NOMO-1 treated with dmso at 0.1 percent for 144 hours (cell line): Measurements from ENCODE around the gene PCDHB13.

Experiments used
- DNase-seq: peaks from one replicate; lab custom pipeline; 2025; ENCODE audit not compliant: unreplicated experiment; lab: John Stamatoyannopoulos, UW

PCDHB13 gene

GRCh38 chr5:141260458-141261237, 46.9 kb downstream of the PCDHB13 start:
- no peak for DNase-seq

GRCh38 chr5:141261238-141261546, 47.5 kb downstream of the PCDHB13 start:
- no peak for DNase-seq
